HG02678 (cell line): Measurements from ENCODE around the gene MSH4.
"Not testable (repeated sequence)": the region's sequence is repeated elsewhere in the genome, so short reads cannot be mapped to it uniquely, and the experiment has no call there.

Experiments used
- ATAC-seq: cut with Tn5 transposase; IDR thresholded peaks from one replicate; pipeline ENCODE4 v1.9.1; 2021; ENCODE audit warnings: mild to moderate bottlenecking, moderate library complexity; ENCODE audit not compliant: unreplicated experiment

MSH4 gene

GRCh38 chr1:75922698-75923097, 126.0 kb downstream of the MSH4 start:
- ATAC-seq = no peak

GRCh38 chr1:75932304-75932703, 135.6 kb downstream of the MSH4 start, which contains the start of gene ASB17:
Gene ASB17 (minus strand): TSS chr1:75932404. CDS start chr1:75932291, 113 bp downstream.
- ATAC-seq = no peak

- ATAC-seq = no peak
Measured at GRCh38 chr1:75937034-75937433, 140.4 kb downstream of the MSH4 start.

- ATAC-seq = not testable (repeated sequence)
Measured at GRCh38 chr1:75943037-75943436, 146.4 kb downstream of the MSH4 start.

- ATAC-seq = no peak
Measured at GRCh38 chr1:75950176-75950575, 153.5 kb downstream of the MSH4 start.

GRCh38 chr1:75952016-75952415, 155.3 kb downstream of the MSH4 start:
- no peak for ATAC-seq

GRCh38 chr1:75953461-75953860, 156.8 kb downstream of the MSH4 start:
- ATAC-seq = no peak

- no peak for ATAC-seq
Measured at GRCh38 chr1:75954586-75954985, 157.9 kb downstream of the MSH4 start.
